Skeletal muscle tissue (tissue), 4 donors: ENCODE data around the gene KCNH1. TPM values are rescaled to one million over a fixed set of nuclear protein-coding genes. Genes with fewer than 3 reads are reported as not detected.

Experiments used
- H3K27ac ChIP-seq: one replicate; pipeline ENCODE4 v1.7.0; 2013; ENCODE audit warnings: mild to moderate bottlenecking, low read depth, low read length, inconsistent platforms
- H3K27me3 ChIP-seq, 3 donors: one replicate each; pipeline ENCODE4 v1.7.0; 2013; ENCODE audit warnings: low read length in 3 of 3; ENCODE audit not compliant: control insufficient read depth in 3 of 3, insufficient read depth in 3 of 3
- H3K36me3 ChIP-seq, 3 donors: one replicate each; pipeline ENCODE4 v1.7.0; 2013; ENCODE audit warnings: low read length in 3 of 3; ENCODE audit not compliant: control insufficient read depth in 3 of 3, insufficient read depth in 3 of 3
- H3K4me1 ChIP-seq, 3 donors: one replicate each; pipeline ENCODE4 v1.7.0; 2013; ENCODE audit warnings: low read length in 3 of 3, mild to moderate bottlenecking in 3 of 3; ENCODE audit not compliant: control insufficient read depth in 3 of 3, insufficient read depth in 3 of 3
- H3K4me3 ChIP-seq, 3 donors: one replicate each; pipeline ENCODE4 v1.7.0; 2013; ENCODE audit warnings: low read length in 3 of 3
- H3K9ac ChIP-seq, 3 donors: one replicate each; pipeline ENCODE4 v1.7.0; 2013; ENCODE audit warnings: low read length in 3 of 3, mild to moderate bottlenecking in 3 of 3, moderate library complexity in 2 of 3, low read depth in 1 of 3
- H3K9me3 ChIP-seq, 3 donors: one replicate each; pipeline ENCODE4 v1.7.0; 2013; ENCODE audit warnings: low read length in 3 of 3; ENCODE audit not compliant: control insufficient read depth in 3 of 3
- total RNA-seq: library from RNA; depleted of rRNA; stranded (reverse); fragments of >200 nt; gene quantifications from one replicate; pipeline ENCODE4 v1.2.3, GENCODE V29; 2014
- donor health status: Osteomylitis.

Gene KCNH1
- total RNA-seq, 1 donor from 2014 or later: 0.52 TPM

- Histone ChIP-seq H3K9ac (no peak overlapping the region), H3K4me3 (no peak overlapping the region), H3K9me3 (no peaks in the 10 kb centered on the region), H3K27me3 (no peaks in the 10 kb centered on the region), H3K36me3 (no peaks in the 10 kb centered on the region), H3K4me1 (no peaks in the 10 kb centered on the region), H3K27ac (no peak overlapping the region)
Observed at GRCh38 chr1:210700511-210700910, 433.4 kb downstream of the KCNH1 start.

GRCh38 chr1:210700083-210700482 lies 433.9 kb downstream of the KCNH1 start:
- peaks cover 0 to 1% (median 0%) of the 10 kb centered on the region in 3 donors for H3K27me3 ChIP-seq
- no peaks in the 10 kb centered on the region for H3K4me1 ChIP-seq
- no peak overlapping the region for H3K4me3 ChIP-seq
- no peaks in the 10 kb centered on the region for H3K36me3 ChIP-seq
- no peak overlapping the region for H3K27ac ChIP-seq
- H3K9me3 ChIP-seq: no peaks in the 10 kb centered on the region
- no peak overlapping the region for H3K9ac ChIP-seq

- Histone ChIP-seq H3K36me3 (no peaks in the 10 kb centered on the region), H3K27ac (no peak overlapping the region), H3K4me3 (no peak overlapping the region), H3K9ac (no peak overlapping the region), H3K9me3 (no peaks in the 10 kb centered on the region), H3K4me1 (no peaks in the 10 kb centered on the region), H3K27me3 (peaks cover 0 to 2% (median 0%) of the 10 kb centered on the region in 3 donors)
Observed at GRCh38 chr1:210698661-210699060, 435.3 kb downstream of the KCNH1 start.

GRCh38 chr1:210697185-210697584 lies 436.8 kb downstream of the KCNH1 start:
- no peak overlapping the region for H3K27ac ChIP-seq
- no peak overlapping the region for H3K4me3 ChIP-seq
- no peaks in the 10 kb centered on the region for H3K9me3 ChIP-seq
- H3K27me3 ChIP-seq: peaks cover 0 to 2% (median 0%) of the 10 kb centered on the region in 3 donors
- H3K4me1 ChIP-seq: no peaks in the 10 kb centered on the region
- no peak overlapping the region for H3K9ac ChIP-seq
- no peaks in the 10 kb centered on the region for H3K36me3 ChIP-seq

GRCh38 chr1:210696709-210697108 lies 437.2 kb downstream of the KCNH1 start:
- Histone ChIP-seq H3K27me3 (peaks cover 0 to 2% (median 0%) of the 10 kb centered on the region in 3 donors), H3K9ac (no peak overlapping the region), H3K27ac (no peak overlapping the region), H3K36me3 (no peaks in the 10 kb centered on the region), H3K4me3 (no peak overlapping the region), H3K4me1 (no peaks in the 10 kb centered on the region), H3K9me3 (no peaks in the 10 kb centered on the region)

GRCh38 chr1:210695026-210695425 lies 438.9 kb downstream of the KCNH1 start:
- no peaks in the 10 kb centered on the region for H3K36me3 ChIP-seq
- no peak overlapping the region for H3K9ac ChIP-seq
- no peak overlapping the region for H3K27ac ChIP-seq
- H3K4me3 ChIP-seq: no peak overlapping the region
- H3K27me3 ChIP-seq: peaks cover 0 to 2% (median 0%) of the 10 kb centered on the region in 3 donors
- H3K9me3 ChIP-seq: no peaks in the 10 kb centered on the region
- no peaks in the 10 kb centered on the region for H3K4me1 ChIP-seq

GRCh38 chr1:210692796-210693195 lies 441.2 kb downstream of the KCNH1 start:
- Histone ChIP-seq H3K27ac (no peak overlapping the region), H3K9ac (no peak overlapping the region), H3K4me1 (no peaks in the 10 kb centered on the region), H3K36me3 (no peaks in the 10 kb centered on the region), H3K27me3 (peaks cover 0 to 2% (median 0%) of the 10 kb centered on the region in 3 donors), H3K4me3 (no peak overlapping the region), H3K9me3 (no peaks in the 10 kb centered on the region)

- peaks cover 0 to 2% (median 0%) of the 10 kb centered on the region in 3 donors for H3K27me3 ChIP-seq
- H3K9me3 ChIP-seq: no peaks in the 10 kb centered on the region
- H3K27ac ChIP-seq: no peak overlapping the region
- H3K9ac ChIP-seq: no peak overlapping the region
- no peak overlapping the region for H3K4me3 ChIP-seq
- no peaks in the 10 kb centered on the region for H3K4me1 ChIP-seq
- no peaks in the 10 kb centered on the region for H3K36me3 ChIP-seq
Observed at GRCh38 chr1:210691039-210691610, 442.8 kb downstream of the KCNH1 start.

GRCh38 chr1:210690236-210690635 lies 443.7 kb downstream of the KCNH1 start:
- Histone ChIP-seq H3K9ac (no peak overlapping the region), H3K27ac (no peak overlapping the region), H3K27me3 (peaks cover 0 to 2% (median 0%) of the 10 kb centered on the region in 3 donors), H3K9me3 (no peaks in the 10 kb centered on the region), H3K4me1 (no peaks in the 10 kb centered on the region), H3K36me3 (no peaks in the 10 kb centered on the region), H3K4me3 (no peak overlapping the region)

- Histone ChIP-seq H3K9me3 (no peaks in the 10 kb centered on the region), H3K27me3 (no peaks in the 10 kb centered on the region), H3K9ac (no peak overlapping the region), H3K4me1 (no peaks in the 10 kb centered on the region), H3K27ac (no peak overlapping the region), H3K4me3 (no peak overlapping the region), H3K36me3 (no peaks in the 10 kb centered on the region)
Observed at GRCh38 chr1:210689826-210690225, 444.1 kb downstream of the KCNH1 start.
